Activated T-cell treated with anti-CD3 and anti-CD28 coated beads for 24 hours (primary cell): Measurements from ENCODE around the gene MISP.
"Not testable (repeated sequence)": the region's sequence is repeated elsewhere in the genome, so short reads cannot be mapped to it uniquely, and the experiment has no call there.

Experiments
- DNase-seq: peaks from one replicate; pipeline ENCODE4 v3.0.0-alpha.2; 2020; ENCODE audit warnings: low read depth

Gene MISP

GRCh38 chr19:725461-726089, 25.3 kb upstream of the MISP start:
- DNase-seq: no peak

DNA sequence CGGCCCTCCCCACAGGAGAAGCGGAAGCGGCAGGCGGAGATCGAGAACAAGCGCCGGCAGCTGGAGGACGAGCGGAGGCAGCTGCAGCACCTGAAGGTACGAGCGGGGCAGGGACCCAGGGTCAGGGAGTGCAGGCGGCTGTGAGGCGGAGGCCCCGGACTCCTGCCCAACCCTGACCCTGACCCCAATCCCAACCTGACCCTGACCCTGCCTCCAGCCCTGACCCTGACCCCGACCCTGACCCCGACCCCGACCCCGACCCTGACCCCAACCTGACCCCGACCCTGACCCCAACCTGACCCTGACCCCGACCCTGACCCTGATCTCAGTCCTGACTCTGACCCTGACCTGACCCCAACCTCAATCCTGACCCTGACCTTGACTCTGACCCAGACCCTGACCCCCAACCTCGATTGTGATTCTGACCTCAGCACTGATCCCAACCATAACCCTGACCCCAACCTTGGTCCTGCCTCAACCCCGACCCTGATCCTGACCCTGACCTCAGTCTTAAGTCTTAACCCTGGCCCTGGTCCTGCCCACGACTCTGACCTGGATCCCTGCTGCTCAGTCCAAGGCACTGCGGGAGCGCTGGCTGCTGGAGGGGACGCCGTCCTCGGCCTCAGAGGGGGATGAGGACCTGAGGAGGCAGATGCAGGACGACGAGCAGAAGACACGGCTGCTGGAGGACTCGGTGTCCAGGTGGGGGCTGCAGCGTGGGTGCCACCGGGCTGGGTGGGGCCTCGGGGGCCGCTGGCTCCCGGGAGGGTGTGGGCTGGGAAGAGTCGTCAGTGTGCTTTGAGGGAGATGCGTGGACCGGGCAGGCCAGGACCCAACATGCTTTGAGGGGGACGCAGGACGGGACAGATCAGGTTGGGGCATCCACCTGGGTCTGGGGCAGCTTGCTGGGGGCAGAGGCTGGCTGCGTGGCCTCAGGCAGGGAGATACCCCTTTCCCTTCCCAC, 23.6 kb upstream of the MISP start:
- no peak for DNase-seq

DNA sequence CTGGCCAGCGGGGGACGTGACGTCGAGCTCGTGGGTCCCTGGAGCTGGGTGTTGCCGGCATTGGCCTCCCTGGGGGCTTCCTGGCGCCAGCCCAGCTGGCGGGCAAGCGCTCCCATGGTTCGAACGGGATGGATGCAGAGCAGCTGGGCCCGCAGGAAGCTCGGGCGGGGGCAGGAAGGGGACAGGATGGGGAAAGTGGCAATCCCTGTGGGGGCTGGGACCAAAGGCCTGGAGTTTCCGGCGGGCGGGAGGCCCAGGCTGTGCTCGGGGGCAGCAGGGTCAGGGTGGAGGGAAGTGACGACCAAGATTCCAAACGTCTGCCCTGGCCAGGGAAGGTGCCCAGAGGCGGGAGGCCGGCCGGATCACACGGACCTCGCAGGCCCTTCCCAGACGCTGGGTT, 22.9 kb upstream of the MISP start:
- DNase-seq: no peak

- DNase-seq: not testable (repeated sequence)
These were observed 21.3 kb upstream of the MISP start for GRCh38 chr19:729564-729963.

DNA sequence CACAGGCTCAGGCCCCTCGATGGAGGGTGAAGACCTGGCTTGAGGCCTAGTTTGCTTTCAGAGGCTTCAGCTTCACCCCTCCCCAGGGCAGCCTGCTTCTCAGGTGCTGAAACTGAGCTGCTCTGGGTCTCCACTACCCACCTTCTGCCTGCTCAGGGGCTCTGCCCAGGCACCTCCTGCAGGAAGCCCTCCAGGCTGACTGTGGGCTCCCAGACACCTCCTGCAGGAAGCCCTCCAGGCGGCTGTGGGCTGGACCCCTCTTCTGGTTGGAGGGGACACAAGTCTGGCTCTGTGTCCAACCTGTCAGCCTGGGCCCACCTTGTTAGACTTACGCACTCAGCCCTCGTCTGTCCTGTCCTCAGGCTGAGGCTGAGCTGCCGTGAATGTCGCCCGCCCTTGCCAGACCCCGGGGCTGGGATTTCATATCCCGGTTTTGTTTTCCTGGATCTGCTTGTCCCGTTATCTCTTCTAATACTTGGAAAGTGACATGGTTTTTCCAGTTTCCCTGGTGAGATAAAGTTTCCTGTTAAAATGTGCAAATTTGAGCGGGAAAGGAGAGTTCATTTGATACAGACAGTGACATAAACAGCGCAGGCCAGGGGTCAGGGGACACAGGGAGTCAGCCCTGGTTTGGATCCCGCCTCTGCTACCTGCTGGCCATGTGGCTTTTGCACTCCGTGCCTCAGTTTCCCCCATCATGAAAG, 20.8 kb upstream of the MISP start:
- DNase-seq: no peak

- no peak for DNase-seq
These were observed 19.9 kb upstream of the MISP start for GRCh38 chr19:731000-731399.

DNA sequence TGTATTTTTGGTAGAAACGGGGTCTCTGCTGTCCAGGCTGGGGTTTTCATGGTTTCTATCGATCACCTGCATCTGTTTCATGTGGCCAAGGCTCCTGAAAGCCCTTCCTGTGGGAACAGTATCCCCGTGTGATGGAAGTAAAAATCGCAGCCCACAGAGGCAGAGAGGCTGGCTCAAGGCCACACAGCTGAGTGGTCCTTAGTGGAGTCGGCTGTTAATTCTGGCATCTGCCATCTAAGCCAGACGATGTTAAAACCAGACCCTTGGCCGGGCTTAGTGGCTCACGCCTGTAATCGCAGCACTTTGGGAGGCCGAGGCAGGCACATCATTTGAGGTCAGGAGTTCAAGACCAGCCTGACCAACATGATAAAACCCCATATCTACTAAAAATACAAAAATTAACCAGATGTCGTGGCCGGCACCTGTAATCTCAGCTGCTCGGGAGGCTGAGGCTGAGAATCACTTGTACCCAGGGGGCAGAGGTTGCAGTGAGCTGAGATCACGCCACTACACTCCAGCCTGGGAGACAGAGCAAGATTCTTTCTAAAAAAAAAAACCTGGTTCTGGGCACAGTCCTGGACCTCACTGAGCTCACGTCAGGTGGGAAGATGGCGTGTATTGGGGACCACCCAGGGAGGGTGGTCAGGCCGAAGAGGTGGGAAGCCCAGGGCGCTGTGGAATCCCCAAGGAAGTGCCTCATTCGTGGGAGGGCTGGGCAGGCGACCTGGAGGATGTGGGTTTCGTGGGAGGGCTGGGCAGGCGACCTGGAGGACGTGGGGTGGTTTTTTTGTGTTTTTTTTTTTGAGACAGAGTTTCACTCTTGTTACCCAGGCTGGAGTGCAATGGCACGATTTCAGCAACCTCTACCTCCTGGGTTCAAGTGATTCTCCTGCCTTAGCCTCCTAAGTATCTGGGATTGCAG, 18.5 kb upstream of the MISP start:
- DNase-seq: no peak

- no peak for DNase-seq
These were observed 16.2 kb upstream of the MISP start for GRCh38 chr19:734716-735115.

DNA sequence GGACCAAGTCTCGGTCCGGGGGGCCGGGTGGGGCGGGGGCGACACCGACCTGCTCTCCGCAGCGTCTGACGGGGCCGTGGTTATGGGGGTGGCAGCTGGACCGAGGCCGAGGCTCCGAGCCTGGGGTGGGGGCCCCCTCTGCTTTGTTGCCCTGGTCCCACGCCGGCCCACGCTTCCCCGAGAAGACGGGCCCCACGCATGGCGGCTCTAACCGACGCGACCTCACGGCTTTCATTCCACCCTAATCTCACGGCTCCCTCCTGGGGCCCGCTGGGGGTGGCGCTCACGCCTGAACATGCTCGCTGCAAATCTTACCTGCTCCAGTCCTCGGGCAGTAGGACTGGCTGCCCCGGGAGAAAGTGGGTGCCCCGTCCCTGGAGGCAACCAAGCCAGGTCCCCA, 14.8 kb upstream of the MISP start:
- no peak for DNase-seq

GRCh38 chr19:737591-738093, 13.3 kb upstream of the MISP start:
- peak; percentile 46 for DNase-seq

DNA sequence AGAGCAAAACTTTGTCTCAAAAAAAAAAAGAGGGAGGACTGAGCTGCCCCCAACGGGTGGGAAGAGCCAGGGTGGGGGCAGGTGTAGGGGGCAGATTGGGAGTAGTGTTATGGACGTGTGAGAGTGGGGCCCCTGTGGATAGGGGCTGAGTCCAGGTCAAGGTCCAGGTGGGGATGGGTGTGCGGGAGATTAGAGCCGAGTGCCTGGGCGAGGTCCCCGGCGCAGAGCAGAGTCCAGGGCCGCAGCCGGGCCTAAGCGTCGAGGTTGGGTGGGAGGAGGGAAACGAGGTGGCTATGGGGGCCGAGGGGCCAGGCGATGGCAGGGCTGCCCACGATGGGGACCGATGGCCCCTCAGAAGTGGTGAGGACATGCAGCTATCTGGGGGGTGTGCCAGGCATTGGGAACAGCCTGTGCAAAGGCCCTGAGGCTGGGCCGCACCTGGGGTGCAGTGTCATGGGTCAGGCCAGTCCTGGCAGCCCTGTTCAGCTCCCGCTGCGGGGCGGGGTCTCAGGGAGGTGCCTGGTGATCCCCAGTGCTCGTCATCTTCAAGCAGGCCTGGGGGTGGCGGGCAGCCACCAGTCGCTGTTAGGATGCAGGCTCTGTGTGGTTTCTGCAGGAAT, 12.3 kb upstream of the MISP start:
- no peak for DNase-seq

DNA sequence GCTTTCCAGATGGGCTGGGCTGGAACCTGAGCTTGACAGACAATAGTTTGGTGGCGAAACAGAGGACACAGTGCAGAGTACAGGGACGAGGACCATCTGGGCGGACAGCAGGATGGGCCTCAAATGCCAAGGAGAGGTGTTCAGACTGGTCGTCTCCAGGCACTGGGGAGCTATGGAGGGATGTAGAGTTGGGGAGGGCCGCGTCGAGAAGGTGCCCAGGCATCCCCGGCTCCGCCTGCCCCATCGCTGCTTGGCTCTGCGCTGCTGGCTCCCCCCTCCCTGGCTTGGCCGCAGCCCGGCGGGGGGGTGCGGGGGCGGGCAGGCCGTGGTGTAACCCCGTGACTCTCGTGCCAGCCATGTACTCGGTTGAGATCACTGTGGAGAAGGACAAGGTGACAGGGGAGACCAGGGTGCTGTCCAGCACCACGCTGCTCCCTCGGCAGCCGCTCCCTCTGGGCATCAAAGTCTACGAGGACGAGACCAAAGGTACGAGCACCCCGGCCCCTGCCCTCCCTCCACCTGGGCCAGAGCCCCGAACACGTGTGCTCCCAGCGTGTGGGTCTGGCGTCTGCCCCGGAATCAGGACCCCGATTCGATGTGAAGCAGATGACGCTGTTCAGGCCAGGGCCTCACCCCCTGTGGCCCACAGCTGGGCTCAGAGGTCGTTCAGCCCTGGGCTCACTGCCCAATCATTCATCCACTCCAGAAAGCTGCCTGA, 10.8 kb upstream of the MISP start:
- DNase-seq: no peak

DNA sequence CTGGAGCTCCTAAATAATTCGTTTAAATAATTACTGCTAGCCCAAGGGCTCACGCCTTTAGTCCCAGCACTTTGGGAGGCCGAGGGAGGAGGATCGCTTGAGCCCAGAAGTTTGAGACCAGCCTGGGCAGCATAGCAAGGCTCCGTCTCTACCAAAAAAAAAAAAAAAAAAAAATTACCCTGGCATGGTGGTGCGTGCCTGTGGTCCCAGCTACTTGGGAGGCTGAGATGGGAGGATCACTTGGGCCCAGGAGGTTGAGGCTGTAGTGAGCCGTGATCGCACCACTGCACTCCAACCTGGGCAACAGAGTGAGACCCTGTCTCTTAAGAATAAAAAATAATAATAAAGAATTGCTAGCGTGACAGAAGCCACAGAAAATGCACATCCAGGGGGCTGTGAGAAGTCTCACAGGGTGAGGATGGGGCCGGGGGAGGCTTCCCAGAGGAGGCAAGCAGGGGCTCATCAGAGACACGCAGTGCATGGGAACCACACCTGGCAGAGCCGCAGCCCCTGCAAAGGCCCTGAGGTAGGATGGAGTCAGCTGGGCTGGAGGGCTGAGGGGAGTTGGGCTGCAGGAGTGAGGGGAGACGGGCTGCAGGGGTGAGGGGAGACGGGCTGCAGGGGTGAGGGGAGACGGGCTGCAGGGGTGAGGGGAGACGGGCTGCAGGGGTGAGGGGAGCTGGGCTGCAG, 10.0 kb upstream of the MISP start:
- DNase-seq: not testable (repeated sequence)

- DNase-seq: no peak
These were observed 9.3 kb upstream of the MISP start for GRCh38 chr19:741506-742131.

- no peak for DNase-seq
These were observed 8.3 kb upstream of the MISP start for GRCh38 chr19:742540-743075.

- DNase-seq: no peak
These were observed 7.7 kb upstream of the MISP start for GRCh38 chr19:743168-743687.

DNA sequence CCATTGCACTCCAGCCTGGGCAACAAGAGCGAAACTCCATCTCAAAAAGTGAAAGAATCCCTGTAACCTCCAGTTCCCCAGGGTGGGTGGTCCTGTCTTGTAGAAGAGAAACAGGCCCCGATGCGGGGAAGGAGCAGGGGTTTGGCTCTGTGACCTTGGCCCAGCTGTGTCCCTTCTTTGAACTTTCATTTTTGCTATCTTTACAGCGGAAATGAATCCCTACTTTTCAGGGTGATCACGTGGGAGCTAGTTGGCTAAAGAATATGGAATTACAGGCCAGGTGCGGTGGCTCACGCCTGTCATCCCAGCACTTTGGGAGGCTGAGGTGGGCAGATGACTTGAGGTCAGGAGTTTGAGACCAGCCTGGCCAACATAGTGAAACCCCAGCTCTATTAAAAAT, 5.8 kb upstream of the MISP start:
- not testable (repeated sequence) for DNase-seq

DNA sequence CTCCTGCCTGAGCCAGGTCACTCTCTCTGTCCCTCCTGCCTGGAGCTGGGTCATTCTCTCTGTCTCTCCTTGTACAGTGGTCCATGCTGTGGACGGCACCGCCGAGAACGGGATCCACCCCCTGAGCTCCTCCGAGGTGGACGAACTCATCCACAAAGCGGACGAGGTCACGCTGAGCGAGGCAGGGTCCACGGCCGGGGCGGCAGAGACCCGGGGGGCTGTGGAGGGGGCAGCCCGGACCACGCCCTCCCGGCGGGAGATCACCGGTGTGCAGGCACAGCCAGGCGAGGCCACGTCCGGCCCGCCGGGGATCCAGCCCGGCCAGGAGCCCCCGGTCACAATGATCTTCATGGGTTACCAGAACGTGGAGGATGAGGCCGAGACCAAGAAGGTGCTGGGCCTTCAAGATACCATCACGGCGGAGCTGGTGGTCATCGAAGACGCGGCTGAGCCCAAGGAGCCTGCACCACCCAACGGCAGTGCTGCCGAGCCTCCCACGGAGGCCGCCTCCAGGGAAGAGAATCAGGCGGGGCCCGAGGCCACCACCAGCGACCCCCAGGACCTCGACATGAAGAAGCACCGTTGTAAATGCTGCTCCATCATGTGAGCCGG, 4.6 kb upstream of the MISP start:
- DNase-seq: no peak
